IMR-90 (cell line): ENCODE results near the gene LYSMD3. TPM values are rescaled to one million over a fixed set of nuclear protein-coding genes. Genes with fewer than 3 reads are reported as not detected.

Source experiments
- ATAC-seq: fragments of 200-7000 bp; cut with Tn5 transposase; 2 replicates; pipeline ENCODE4 v1.9.1; 2020; ENCODE audit warnings: low read depth, mild to moderate bottlenecking, moderate library complexity
- BruUV-seq: library from RNA; stranded (reverse); fragments of 400-500 nt; replicated peaks from 2 replicates; lab custom pipeline; 2021; lab: Mats Ljungman, UMichigan
- CTCF ChIA-PET: fragments of 300-600 bp; formaldehyde crosslinking; extraction: SDS; loops from one replicate; lab custom pipeline; 2021; ENCODE audit warnings: antibody characterized with exemption; lab: Yijun Ruan, JAX
- POLR2A ChIA-PET: fragments of 300-600 bp; sonication (Branson Sonifier 250); formaldehyde crosslinking; loops from one replicate; lab custom pipeline; 2022; ENCODE audit warnings: antibody characterized with exemption; ENCODE audit not compliant: unreplicated experiment; lab: Charles Lee
- DNase-seq: peaks from one replicate; pipeline ENCODE4 v3.0.0; 2013
- H2AFZ ChIP-seq: replicated peaks from 2 replicates; pipeline ENCODE3; 2013; ENCODE audit warnings: low read length, mild to moderate bottlenecking; ENCODE audit not compliant: poor library complexity
- H2AK5ac ChIP-seq: 2 replicates; pipeline ENCODE4 v1.6.1; 2013; ENCODE audit warnings: low read depth, low read length, inconsistent platforms
- H2AK9ac ChIP-seq: replicated peaks from 2 replicates; pipeline ENCODE3; 2013; ENCODE audit warnings: mild to moderate bottlenecking, low read depth, low read length, moderate library complexity; ENCODE audit not compliant: poor library complexity
- H2BK120ac ChIP-seq: 2 replicates; pipeline ENCODE4 v1.6.1; 2013; ENCODE audit warnings: low read depth, low read length, inconsistent platforms
- H2BK15ac ChIP-seq: 3 replicates; pipeline ENCODE4 v1.6.1; 2013; ENCODE audit warnings: low read depth, low read length, inconsistent platforms
- H2BK20ac ChIP-seq: 2 replicates; pipeline ENCODE4 v1.6.1; 2013; ENCODE audit warnings: low read depth, mild to moderate bottlenecking, inconsistent platforms, low read length, moderate library complexity
- H2BK5ac ChIP-seq: 2 replicates; pipeline ENCODE4 v1.6.1; 2013; ENCODE audit warnings: mild to moderate bottlenecking, low read depth, low read length, inconsistent platforms; ENCODE audit not compliant: poor library complexity, severe bottlenecking
- H3K14ac ChIP-seq: replicated peaks from 2 replicates; pipeline ENCODE4 v1.6.1; 2013; ENCODE audit warnings: low read depth, low read length, inconsistent platforms
- H3K18ac ChIP-seq: 2 replicates; pipeline ENCODE4 v1.6.1; 2013; ENCODE audit warnings: low read depth, low read length, control low read depth
- H3K23ac ChIP-seq: 2 replicates; pipeline ENCODE4 v1.6.1; 2013; ENCODE audit warnings: low read depth, low read length, inconsistent platforms
- H3K27ac ChIP-seq: 2 replicates; pipeline ENCODE4 v1.5.1; 2013; ENCODE audit warnings: mild to moderate bottlenecking, control low read depth, low read length; ENCODE audit not compliant: insufficient read depth
- H3K27me3 ChIP-seq: 2 replicates; pipeline ENCODE4 v1.6.1; 2013; ENCODE audit warnings: low read length; ENCODE audit not compliant: control insufficient read depth, insufficient read depth
- H3K36me3 ChIP-seq: 2 replicates; pipeline ENCODE4 v1.6.1; 2013; ENCODE audit warnings: low read length, mixed read lengths; ENCODE audit not compliant: control insufficient read depth, insufficient read depth
- H3K4ac ChIP-seq: 2 replicates; pipeline ENCODE4 v1.6.1; 2013; ENCODE audit warnings: low read depth, low read length, inconsistent platforms
- H3K4me1 ChIP-seq: 2 replicates; pipeline ENCODE4 v1.6.1; 2013; ENCODE audit warnings: low read length, mixed read lengths; ENCODE audit not compliant: control insufficient read depth, insufficient read depth
- H3K4me2 ChIP-seq: 2 replicates; pipeline ENCODE4 v1.6.1; 2013; ENCODE audit warnings: low read depth, mild to moderate bottlenecking, control low read depth, low read length, moderate library complexity
- H3K4me3 ChIP-seq: 2 replicates; pipeline ENCODE4 v1.5.1; 2013; ENCODE audit warnings: low read depth, mild to moderate bottlenecking, control low read depth, low read length, moderate library complexity; ENCODE audit not compliant: insufficient read depth
- H3K56ac ChIP-seq: 2 replicates; pipeline ENCODE4 v1.6.1; 2013; ENCODE audit warnings: low read length, inconsistent platforms; ENCODE audit not compliant: insufficient read depth; ENCODE audit errors: extremely low read depth
- H3K79me1 ChIP-seq, 2 experiments: 2 replicates each; pipeline ENCODE4 v1.6.1; 2013; ENCODE audit warnings: low read length in 2 of 2, inconsistent platforms in 1 of 2, low read depth in 1 of 2
- H3K9ac ChIP-seq: 2 replicates; pipeline ENCODE4 v1.6.1; 2013; ENCODE audit warnings: low read depth, low read length, control low read depth
- H3K9me1 ChIP-seq: 2 replicates; pipeline ENCODE4 v1.6.1; 2013; ENCODE audit warnings: low read length, inconsistent platforms; ENCODE audit not compliant: insufficient read depth
- H3K9me3 ChIP-seq: 2 replicates; pipeline ENCODE4 v1.6.1; 2013; ENCODE audit warnings: low read length; ENCODE audit not compliant: control insufficient read depth, insufficient read depth
- H4K20me1 ChIP-seq: 2 replicates; pipeline ENCODE4 v1.6.1; 2013; ENCODE audit warnings: low read length, inconsistent platforms; ENCODE audit not compliant: insufficient read depth
- H4K5ac ChIP-seq: 2 replicates; pipeline ENCODE4 v1.6.1; 2013; ENCODE audit warnings: mild to moderate bottlenecking, low read depth, low read length, control low read depth
- H4K8ac ChIP-seq, 2 experiments: 2 replicates each; pipeline ENCODE4 v1.6.1; 2013; ENCODE audit warnings: low read depth in 2 of 2, low read length in 2 of 2, control low read depth in 1 of 2, inconsistent platforms in 1 of 2
- H4K91ac ChIP-seq: 2 replicates; pipeline ENCODE4 v1.6.1; 2013; ENCODE audit warnings: low read depth, low read length, inconsistent platforms; ENCODE audit not compliant: insufficient read depth
- CHD1 ChIP-seq: IDR thresholded peaks from 2 replicates; pipeline ENCODE4 v1.6.1; 2012; ENCODE audit warnings: low read depth, low read length, improper control_type of control experiment
- MAFK ChIP-seq: IDR thresholded peaks from 2 replicates; pipeline ENCODE4 v1.6.1; 2012; ENCODE audit warnings: low read depth, low read length, improper control_type of control experiment
- WGBS, 2 experiments: methylation state at CpG; one replicate each; pipeline versions ENCODE4 v1.1.5 to v1.1.7; 2013; ENCODE audit warnings: missing lambda C conversion rate in 2 of 2; ENCODE audit not compliant: insufficient read length in 1 of 2; ENCODE audit errors: extremely low coverage in 2 of 2; 5-methylcytosine and 5-hydroxymethylcytosine counted together
- dilution Hi-C: fragments of 300-500 bp; cut with HindIII; formaldehyde crosslinking; loops from one replicate; pipeline ENCODE4 v1.14.3; 2018; ENCODE audit warnings: low sequenced_read_pairs; ENCODE audit not compliant: unreplicated experiment
- in situ Hi-C: fragments of 300-500 bp; cut with MboI; formaldehyde crosslinking; loops from 3 replicates; pipeline ENCODE4 v1.14.3; 2019; ENCODE audit warnings: low sequenced_read_pairs, inconsistent platforms, mixed read lengths
- intact Hi-C: fragments of 100-400 bp; cut with micrococcal nuclease; formaldehyde crosslinking; loops from 2 replicates; pipeline ENCODE4 v1.10.0; 2022
- polyA plus RNA-seq, 3 experiments: library from polyadenylated mRNA; depleted of rRNA; stranded (reverse); fragments of >200 nt; gene quantifications; 2 replicates each; pipeline ENCODE4 v1.2.3, GENCODE V29; 2012; ENCODE audit warnings: low replicate concordance in 1 of 3
- total RNA-seq: library from RNA; depleted of rRNA; stranded (reverse); fragments of >200 nt; gene quantifications from 2 replicates; pipeline ENCODE4 v1.2.3, GENCODE V29; 2012

The LYSMD3 gene
- total and polyA plus RNA-seq, 2 of the 4 experiments (the other 2 are of a cell fraction): 10.2 to 21.1 TPM

DNA sequence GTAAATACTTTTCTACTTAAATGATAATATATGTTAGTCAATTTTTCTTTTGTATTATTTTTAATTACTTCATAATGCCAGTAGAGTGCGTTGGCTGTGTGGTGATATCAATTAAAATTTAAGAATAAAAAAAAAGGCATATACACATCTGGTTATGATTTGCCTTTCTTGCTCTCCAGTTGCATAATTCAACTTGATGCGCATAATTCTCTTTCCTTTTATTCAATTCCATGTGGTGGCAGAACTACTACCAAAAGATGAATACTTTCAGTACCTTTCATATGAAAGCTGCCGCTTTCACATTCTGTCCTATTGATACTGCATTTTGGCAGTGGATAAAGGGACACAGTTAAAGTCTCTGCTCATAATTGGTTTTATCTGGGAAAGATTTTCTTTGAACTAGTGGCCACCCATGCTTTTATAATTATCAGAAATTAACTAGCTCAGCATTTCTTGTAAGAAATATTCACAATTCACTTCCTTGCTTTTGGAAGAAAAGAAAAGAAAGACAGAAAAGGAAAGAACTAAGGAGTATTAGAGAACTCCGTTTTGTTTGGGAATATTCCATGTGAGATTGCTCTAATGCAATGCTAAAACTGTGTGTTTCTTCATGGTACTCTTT, 16.9 kb upstream of the LYSMD3 start:
- no CpG with 5 or more reads among the region's 4 CpGs for WGBS, 2 experiments
- Histone ChIP-seq H4K20me1 (no peaks in the 10 kb centered on the region), H2BK5ac (no peak overlapping the region), H3K18ac (no peak overlapping the region), H4K91ac (no peak overlapping the region), H2AK9ac (no peak overlapping the region), H3K9me3 (no peaks in the 10 kb centered on the region), H3K14ac (no peak overlapping the region), H2BK15ac (no peak overlapping the region), H2AK5ac (no peak overlapping the region), H4K5ac (no peak overlapping the region), H3K27ac (no peak overlapping the region), H2AFZ (no peak overlapping the region), H3K9me1 (no peaks in the 10 kb centered on the region), H2BK20ac (no peak overlapping the region), H3K4me2 (no peak overlapping the region), H3K4me3 (no peak overlapping the region), H3K9ac (no peak overlapping the region), H3K4me1 (no peaks in the 10 kb centered on the region), H2BK120ac (no peak overlapping the region), H3K27me3 (no peaks in the 10 kb centered on the region; the same call in 1 of the 2 replicates), H3K23ac (no peak overlapping the region), H3K56ac (no peak overlapping the region), H4K8ac (no peak overlapping the region), H3K79me1 (no peaks in the 10 kb centered on the region), H3K36me3 (no peaks in the 10 kb centered on the region), H3K4ac (no peak overlapping the region)
- no TSS peak for BruUV-seq
- in situ Hi-C loops: no loop called here
- dilution Hi-C loops: no loop called here
- DNase-seq: no peak
- intact Hi-C loops: no loop called here
- ATAC-seq: no peak
- ChIA-PET POLR2A (no interaction called here), CTCF (no interaction called here)
- TF ChIP-seq MAFK (peak; percentile 66), CHD1 (no peak)
